ENCODE results near the gene C1QTNF9B.
"Not testable (repeated sequence)": the region's sequence is repeated elsewhere in the genome, so short reads cannot be mapped to it uniquely, and the experiment has no call there.

Gene C1QTNF9B

GRCh38 chr13:23897452-23897919 lies at the start of gene C1QTNF9B:
C1QTNF9B (minus strand) TSS chr13:23897502.
- DNase-seq, result not testable (repeated sequence)

DNA sequence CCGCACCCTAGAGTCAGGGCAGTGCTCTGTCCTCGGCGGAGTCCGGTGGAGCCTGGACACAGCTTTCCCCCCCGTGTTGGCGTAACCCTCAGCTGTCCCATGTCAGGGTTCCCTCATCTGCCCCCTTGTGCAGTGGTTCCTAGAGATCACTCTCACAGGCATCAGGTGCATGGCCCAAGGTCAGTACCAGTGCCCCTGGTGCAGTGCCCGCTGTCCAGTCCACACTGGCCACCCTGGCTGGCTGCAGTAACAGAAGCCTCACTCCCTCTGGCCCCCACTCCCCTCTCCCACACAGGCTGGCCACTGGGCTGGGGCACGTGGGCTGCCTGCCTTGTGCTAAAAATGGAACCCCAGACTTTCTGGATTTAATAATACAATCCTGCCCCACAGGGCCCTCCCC lies 49.6 kb upstream of the C1QTNF9B start:
- DNase-seq, result no peak

DNA sequence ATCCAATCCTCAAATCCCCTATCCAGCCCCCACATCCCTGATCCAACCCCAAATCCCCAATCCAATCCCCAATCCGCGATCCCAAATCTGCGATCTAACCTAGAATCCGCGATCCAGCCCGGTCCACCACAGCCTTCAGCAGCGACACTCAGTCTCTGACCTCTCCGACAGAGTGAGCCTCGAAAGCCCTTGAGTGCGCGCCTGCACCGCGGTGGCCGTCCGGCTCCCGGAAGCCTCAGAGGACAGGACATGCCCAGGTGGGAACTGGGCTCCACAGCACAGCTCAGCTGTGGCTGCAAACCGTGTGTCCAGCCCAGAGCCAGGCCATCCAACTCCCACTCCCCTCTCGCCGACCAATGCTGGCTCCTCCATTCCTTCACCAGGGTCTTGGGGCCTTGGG lies 48.8 kb upstream of the C1QTNF9B start:
- no peak for DNase-seq

DNA sequence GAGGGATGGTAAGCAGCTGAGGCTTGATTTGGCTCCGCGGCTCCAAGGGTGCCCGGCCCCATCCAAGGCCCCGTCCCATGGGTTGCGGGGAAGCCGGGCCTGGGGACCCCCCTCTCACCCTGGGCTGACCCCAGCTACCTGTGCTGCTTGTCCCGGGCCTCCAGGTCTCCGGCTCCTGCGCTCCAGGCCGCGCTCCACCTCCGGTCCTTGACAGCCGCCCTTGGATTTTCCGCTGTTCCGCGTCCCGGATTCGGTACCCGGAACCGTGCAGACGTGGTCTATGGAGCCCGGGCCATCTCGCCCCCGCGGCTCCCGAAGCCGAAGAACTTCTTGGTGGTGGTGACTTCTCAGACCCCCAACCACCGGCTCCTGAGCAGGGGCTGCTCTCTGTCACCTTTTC lies 48.3 kb upstream of the C1QTNF9B start:
- DNase-seq, result no peak

GRCh38 chr13:23941211-23941610 lies 43.9 kb upstream of the C1QTNF9B start:
- DNase-seq, result no peak

- DNase-seq, result not testable (repeated sequence)
Observed at GRCh38 chr13:23939666-23940065, 42.4 kb upstream of the C1QTNF9B start.

DNA sequence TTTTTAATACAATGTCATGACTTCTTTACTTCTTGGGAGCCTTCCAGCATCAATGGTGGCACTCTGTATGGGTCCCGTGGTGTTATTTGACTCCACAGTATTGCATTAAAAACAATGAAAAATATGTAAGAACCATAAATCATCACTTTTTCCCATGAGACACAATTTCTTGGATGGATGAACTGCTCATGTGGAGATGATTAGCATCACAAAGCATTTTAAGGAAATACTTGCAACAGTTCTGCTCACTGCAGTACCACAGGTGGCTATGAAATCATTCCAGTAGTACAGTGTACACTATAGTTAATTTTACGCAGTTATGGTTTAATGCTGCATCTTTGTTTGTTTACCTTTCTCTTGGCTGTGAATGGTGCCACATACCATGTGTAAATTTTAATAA lies 37.2 kb upstream of the C1QTNF9B start:
- DNase-seq, result no peak

DNA sequence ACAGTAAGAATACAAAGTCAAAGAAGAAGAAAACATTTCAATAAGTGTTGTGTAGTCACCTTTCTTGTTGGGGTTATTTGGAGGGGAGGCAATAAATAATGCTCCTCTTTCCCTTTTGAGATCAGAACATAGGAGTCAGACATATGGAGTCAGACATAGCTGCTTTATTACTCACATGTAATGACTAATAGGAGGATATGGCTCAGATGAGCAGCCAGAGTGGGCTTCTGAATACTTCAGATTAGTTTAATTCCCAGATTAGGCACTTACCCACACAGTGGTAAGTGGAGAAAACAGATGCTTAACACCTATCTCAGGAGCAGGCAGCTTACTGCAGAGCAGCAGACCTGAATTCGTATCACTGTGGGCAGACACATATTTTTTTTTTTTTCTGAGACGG lies 31.7 kb upstream of the C1QTNF9B start:
- no peak for DNase-seq

DNA sequence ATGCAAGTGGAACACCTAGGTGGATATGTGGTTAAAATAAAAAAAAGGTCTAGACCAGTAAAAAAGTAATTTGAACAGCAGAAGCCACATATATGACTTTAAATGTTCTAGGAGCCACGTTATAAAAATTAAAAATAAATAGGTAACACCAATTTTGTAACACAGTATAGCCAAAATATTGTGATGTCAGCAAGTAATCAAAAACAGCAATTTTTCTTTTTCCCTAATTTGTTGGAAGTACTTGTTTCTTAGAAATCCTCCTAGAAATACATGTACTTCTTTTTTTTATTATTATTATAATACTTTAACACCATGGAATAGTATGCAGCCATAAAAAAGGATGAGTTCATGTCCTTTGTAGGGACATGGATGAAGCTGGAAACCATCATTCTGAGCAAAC lies 25.7 kb upstream of the C1QTNF9B start:
- DNase-seq, result no peak

DNA sequence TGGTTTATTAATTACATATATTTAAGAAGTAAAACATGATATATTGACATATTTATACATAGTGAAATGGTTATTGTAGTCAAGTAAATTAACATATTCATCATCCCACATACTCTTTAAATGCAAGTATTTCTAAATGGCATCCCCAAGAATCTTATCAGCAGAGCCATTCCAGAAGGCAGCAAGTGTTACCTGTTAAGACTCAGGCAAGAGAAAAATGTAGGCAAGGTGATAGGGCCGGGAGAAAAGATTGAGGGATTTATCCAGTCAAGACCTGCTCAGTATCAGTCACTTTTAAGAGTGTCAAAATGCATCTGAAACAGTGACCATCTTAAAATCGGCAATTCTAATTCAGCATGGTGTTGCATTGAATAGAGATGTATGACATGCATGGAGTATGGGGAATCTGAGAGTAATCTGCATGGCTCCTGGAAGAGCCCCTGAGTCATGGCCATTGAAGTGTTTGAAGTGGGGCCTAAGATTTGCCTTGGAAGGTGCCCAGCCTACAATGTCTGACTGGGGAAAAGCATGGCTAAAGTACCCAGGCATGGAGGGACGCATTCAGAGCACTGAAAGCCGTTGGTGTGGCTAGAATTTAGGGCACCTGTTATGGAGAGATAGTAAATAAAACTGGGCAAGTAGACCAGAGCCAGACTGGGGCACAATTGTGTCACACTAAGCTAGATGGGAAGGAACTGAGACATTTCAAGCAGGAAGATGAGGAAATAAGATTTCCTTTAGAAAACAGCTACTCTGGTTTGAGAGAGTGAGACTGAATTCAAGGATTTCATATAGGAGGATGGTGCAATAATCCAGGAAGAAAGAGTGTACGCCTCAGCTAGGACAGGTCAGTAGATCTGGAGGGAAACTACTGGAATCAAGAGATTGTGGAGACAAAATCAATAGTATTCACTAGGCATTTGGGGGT lies 25.0 kb upstream of the C1QTNF9B start:
- no peak for DNase-seq

GRCh38 chr13:23921451-23921888 lies 24.2 kb upstream of the C1QTNF9B start:
- no peak for DNase-seq

DNA sequence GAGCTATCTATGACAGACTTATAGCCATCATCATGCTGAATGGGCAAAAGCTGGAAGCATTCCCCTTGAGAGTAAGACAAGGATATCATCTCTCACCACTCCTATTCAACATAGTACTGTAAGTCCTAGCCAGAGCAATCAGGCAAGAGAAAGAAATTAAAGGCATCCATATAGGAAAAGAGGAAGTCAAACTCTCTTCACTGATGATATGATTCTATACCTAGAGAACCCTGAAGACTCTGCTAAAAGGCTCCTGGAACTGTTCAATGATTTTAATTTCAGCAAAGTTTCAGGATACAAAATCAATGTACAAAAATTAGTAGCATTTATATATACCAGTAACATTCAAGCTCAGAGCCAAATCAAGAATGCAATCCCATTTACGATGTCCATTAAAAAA lies 21.7 kb upstream of the C1QTNF9B start:
- DNase-seq, result no peak

GRCh38 chr13:23918208-23918607 lies 20.9 kb upstream of the C1QTNF9B start:
- DNase-seq, result no peak

- DNase-seq, result no peak
Observed at GRCh38 chr13:23915308-23915707, 18.0 kb upstream of the C1QTNF9B start.

DNA sequence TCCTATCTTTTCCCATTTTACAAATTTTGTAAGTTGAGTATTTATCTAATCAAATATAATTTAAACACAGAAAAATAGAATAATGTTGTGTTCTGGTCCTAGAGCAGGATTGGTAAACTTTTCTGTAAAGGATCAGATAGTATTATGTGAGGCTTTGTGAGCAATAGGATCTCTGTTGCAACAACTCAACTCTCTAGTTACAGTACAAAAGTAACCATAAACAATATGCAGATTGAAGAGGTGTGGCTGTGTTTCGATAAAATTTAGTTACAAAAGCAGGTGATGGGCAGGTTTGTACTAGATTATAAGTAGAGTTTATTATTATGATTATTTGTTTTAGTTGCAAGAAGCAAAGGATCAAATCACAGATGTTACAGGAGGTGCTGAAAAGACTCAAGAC lies 15.2 kb upstream of the C1QTNF9B start:
- DNase-seq, result no peak

- no peak for DNase-seq
Observed at GRCh38 chr13:23909606-23910005, 12.3 kb upstream of the C1QTNF9B start.

DNA sequence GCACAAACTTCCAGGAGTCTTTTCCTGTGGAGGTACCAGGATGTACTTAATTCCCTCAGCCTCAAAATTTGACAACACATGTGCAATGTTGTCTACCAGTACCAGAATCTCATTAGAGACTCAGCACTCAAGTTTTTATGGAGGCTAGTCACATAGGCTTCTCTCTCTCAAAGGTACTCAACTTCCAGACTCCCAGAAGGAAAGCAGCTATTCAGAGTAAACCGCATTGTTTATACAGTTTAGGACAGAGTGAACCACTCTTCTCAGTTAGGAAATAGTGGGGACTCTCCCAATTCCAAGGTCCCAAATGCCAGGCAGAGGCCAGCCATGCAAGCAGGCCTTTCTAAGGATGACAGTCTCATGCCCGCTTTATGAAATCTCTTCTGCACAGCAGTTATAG lies 8.5 kb upstream of the C1QTNF9B start:
- DNase-seq, result no peak

GRCh38 chr13:23903906-23904280 lies 6.6 kb upstream of the C1QTNF9B start:
- DNase-seq, result no peak

GRCh38 chr13:23902975-23903905 lies 5.9 kb upstream of the C1QTNF9B start:
- no peak for DNase-seq

DNA sequence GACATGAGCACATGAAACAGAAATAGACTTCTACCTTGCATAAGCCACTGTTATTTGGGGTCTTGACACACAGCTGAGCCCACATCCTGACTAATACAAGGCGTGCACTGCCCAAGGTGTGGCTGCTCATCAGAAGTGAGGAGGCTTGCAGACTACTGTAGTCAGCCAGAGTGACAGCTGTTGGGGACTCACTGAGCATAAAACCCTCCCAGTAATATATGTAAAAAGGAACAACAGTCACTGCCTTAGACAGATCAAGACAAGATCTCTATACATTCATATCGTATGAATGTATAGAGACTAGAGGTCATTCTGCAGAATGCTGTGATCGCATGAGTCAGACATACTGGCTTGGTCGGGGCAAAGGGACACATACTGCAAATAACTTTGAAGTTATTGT lies 4.1 kb upstream of the C1QTNF9B start:
- no peak for DNase-seq

DNA sequence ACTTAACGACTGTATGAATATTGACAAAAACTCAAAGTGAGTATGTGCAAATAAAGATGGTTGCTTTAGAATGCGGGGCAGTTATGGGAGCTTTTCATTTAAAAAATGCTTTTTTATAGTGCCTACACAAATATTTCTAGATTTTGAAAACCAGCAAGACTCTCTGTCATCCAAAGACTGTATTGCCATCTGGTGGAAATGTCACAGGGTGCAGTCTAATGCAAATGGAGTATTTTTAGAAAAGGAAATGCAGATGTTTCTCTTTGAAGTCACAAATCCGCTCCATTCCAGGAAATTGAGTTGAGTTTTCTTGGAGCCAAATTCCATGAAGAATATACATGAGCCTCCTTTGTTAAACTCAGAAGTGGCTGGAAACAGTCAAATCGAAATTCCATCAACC lies 2.3 kb upstream of the C1QTNF9B start:
- DNase-seq, result peak; percentile 18 to 58

DNA sequence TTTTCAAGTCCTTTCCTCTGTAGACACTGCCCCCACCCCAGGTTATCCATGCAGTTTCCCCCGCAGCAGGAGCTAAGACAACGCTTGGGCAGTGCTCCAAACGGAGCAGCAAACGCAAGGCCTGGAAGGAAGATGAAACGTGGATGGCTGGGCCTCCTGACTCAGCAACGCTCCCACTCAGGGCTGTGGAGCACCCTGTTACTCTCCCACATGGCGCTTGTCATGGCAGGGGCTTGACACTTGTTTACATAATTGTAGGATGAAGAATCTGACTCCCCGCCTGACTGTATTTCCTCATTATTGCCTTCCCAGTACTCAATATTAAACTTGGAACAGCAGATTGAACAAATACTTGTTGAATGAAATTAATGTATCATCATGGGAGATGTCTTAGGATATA lies 799 bp upstream of the C1QTNF9B start:
- no peak for DNase-seq

- DNase-seq, result not testable (repeated sequence)
Observed at GRCh38 chr13:23894746-23895145, 2.6 kb downstream of the C1QTNF9B start.

DNA sequence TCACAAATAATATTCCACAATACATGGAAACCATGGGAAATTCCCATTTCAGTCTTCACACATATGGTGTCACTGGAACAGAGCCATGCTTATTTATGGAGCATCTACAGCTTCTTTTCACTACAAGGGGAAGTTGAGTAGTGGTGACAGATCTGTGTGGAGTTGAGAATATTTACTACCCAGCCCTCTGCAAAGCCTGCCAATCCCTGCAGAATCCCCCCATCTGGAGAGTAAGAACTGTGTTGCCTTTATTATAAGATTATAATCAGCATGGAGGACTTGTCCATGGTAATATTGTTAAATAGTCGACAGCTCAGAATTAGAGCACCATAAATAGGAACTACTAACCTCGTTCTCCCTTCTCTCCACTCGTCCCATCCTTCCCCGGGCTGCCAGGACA lies 3.5 kb downstream of the C1QTNF9B start:
- DNase-seq, result not testable (repeated sequence)
